Measurements from ENCODE around the gene SERINC4.
A peak's percentile ranks its signal among the peaks of the same experiment; 100 is the strongest.
"Not testable (repeated sequence)": the region's sequence is repeated elsewhere in the genome, so short reads cannot be mapped to it uniquely, and the experiment has no call there.

SERINC4 gene

GRCh38 chr15:43826029-43826507 is 26.0 kb upstream of the SERINC4 start:
- no peak overlapping the region for H2AFZ ChIP-seq (ENCODE audit: low read depth, low read length)
- peaks cover 5% of the 10 kb centered on the region for H3K79me1 ChIP-seq (replicated peaks; ENCODE audit: low read length, poor library complexity, severe bottlenecking)
- H4K8ac ChIP-seq (ENCODE audit: low read length): peak overlapping the region; percentile 4
- no peak overlapping the region for H2BK120ac ChIP-seq (ENCODE audit: low read depth, low read length)
- H3K4me1 ChIP-seq (ENCODE audit: control insufficient read depth, insufficient read depth, low read depth, low read length): peaks cover 13% of the 10 kb centered on the region
- no peak overlapping the region for H2BK12ac ChIP-seq (ENCODE audit: low read length in 2 of 2)
- no peak overlapping the region for H3K27ac ChIP-seq (ENCODE audit: low read length, poor library complexity, severe bottlenecking)
- H2BK15ac ChIP-seq (ENCODE audit: low read depth, poor library complexity, severe bottlenecking): no peak overlapping the region
- no peaks in the 10 kb centered on the region for H3K27me3 ChIP-seq (ENCODE audit: control insufficient read depth in 1 of 2, insufficient read depth in 1 of 2, low read length in 2 of 2)
- H3K4me3 ChIP-seq (ENCODE audit: insufficient read depth in 1 of 2, low read depth in 1 of 2, low read length in 2 of 2): peak overlapping the region in 1 of 2 experiments; percentile 90
- no peak overlapping the region for H3K4ac ChIP-seq (ENCODE audit: low read depth in 1 of 2, low read length in 2 of 2)
- H3K14ac ChIP-seq (ENCODE audit: low read length in 2 of 2): no peak overlapping the region
- peak overlapping the region; percentile 80 for H3K9ac ChIP-seq (ENCODE audit: low read length)
- no peak overlapping the region for H2BK5ac ChIP-seq (ENCODE audit: low read depth, low read length, poor library complexity, severe bottlenecking)
- no peaks in the 10 kb centered on the region for H3K36me3 ChIP-seq (ENCODE audit: control insufficient read depth in 1 of 2, insufficient read depth in 2 of 2, low read depth in 1 of 2, low read length in 2 of 2)
- H3K23ac ChIP-seq (ENCODE audit: low read length in 2 of 2): no peak overlapping the region
- no peak for DNase-seq
- peak overlapping the region; percentile 26 for H3K4me2 ChIP-seq (ENCODE audit: low read length, poor library complexity, severe bottlenecking)
- 97% methylated on average over 10 of the region's 11 CpGs for WGBS
- H3K9me3 ChIP-seq (ENCODE audit: control insufficient read depth, low read length): no peaks in the 10 kb centered on the region
- H2AK5ac ChIP-seq (ENCODE audit: low read length, severe bottlenecking): no peak overlapping the region
- no peak overlapping the region for H4K91ac ChIP-seq (ENCODE audit: low read length)
- H3K18ac ChIP-seq (ENCODE audit: low read depth in 1 of 2, low read length in 2 of 2): peak overlapping the region in 1 of 2 experiments; percentile 54

GRCh38 chr15:43825305-43825704 is 25.3 kb upstream of the SERINC4 start:
- H3K79me1 ChIP-seq (replicated peaks; ENCODE audit: low read length, poor library complexity, severe bottlenecking); H3K4me3 ChIP-seq (ENCODE audit: insufficient read depth in 1 of 2, low read depth in 1 of 2, low read length in 2 of 2); H2BK120ac ChIP-seq (ENCODE audit: low read depth, low read length); H3K23ac ChIP-seq (ENCODE audit: low read length in 2 of 2); DNase-seq; H2AK5ac ChIP-seq (ENCODE audit: low read length, severe bottlenecking); H3K27ac ChIP-seq (ENCODE audit: low read length, poor library complexity, severe bottlenecking); H3K9ac ChIP-seq (ENCODE audit: low read length); H3K18ac ChIP-seq (ENCODE audit: low read depth in 1 of 2, low read length in 2 of 2); H2BK15ac ChIP-seq (ENCODE audit: low read depth, poor library complexity, severe bottlenecking); H2BK5ac ChIP-seq (ENCODE audit: low read depth, low read length, poor library complexity, severe bottlenecking); H3K9me3 ChIP-seq (ENCODE audit: control insufficient read depth, low read length); H4K91ac ChIP-seq (ENCODE audit: low read length); H3K14ac ChIP-seq (ENCODE audit: low read length in 2 of 2); H3K4me2 ChIP-seq (ENCODE audit: low read length, poor library complexity, severe bottlenecking); H3K36me3 ChIP-seq (ENCODE audit: control insufficient read depth in 1 of 2, insufficient read depth in 2 of 2, low read depth in 1 of 2, low read length in 2 of 2); H2AFZ ChIP-seq (ENCODE audit: low read depth, low read length); H3K27me3 ChIP-seq (ENCODE audit: control insufficient read depth in 1 of 2, insufficient read depth in 1 of 2, low read length in 2 of 2); H3K4ac ChIP-seq (ENCODE audit: low read depth in 1 of 2, low read length in 2 of 2); H2BK12ac ChIP-seq (ENCODE audit: low read length in 2 of 2); H4K8ac ChIP-seq (ENCODE audit: low read length): not testable (repeated sequence)
- WGBS: 94% methylated on average over 11 of the region's 11 CpGs
- H3K4me1 ChIP-seq (ENCODE audit: control insufficient read depth, insufficient read depth, low read depth, low read length): peaks cover 11% of the 10 kb centered on the region

GRCh38 chr15:43824302-43825246 is 24.6 kb upstream of the SERINC4 start, which contains the start of gene MFAP1:
MFAP1 (minus strand) TSS chr15:43824690; CDS start chr15:43824569, 121 bp downstream.
- Histone ChIP-seq H3K14ac (ENCODE audit: low read length in 2 of 2) (no peak within 1 kb of the TSS), H2BK5ac (ENCODE audit: low read depth, low read length, poor library complexity, severe bottlenecking) (no peak within 1 kb of the TSS), H3K18ac (ENCODE audit: low read depth in 1 of 2, low read length in 2 of 2) (peak within 1 kb of the TSS; percentile 12 to 26), H3K9me3 (ENCODE audit: control insufficient read depth, low read length) (no peaks in the 10 kb centered on the region), H3K4me3 (ENCODE audit: insufficient read depth in 1 of 2, low read depth in 1 of 2, low read length in 2 of 2) (peak within 1 kb of the TSS; percentile 61 to 88), H3K4ac (ENCODE audit: low read depth in 1 of 2, low read length in 2 of 2) (peak within 1 kb of the TSS in 1 of 2 experiments; percentile 21), H4K91ac (ENCODE audit: low read length) (peak within 1 kb of the TSS; percentile 9), H3K9ac (ENCODE audit: low read length) (peak within 1 kb of the TSS; percentile 96), H3K79me1 (replicated peaks; ENCODE audit: low read length, poor library complexity, severe bottlenecking) (peaks cover 3% of the 10 kb centered on the region), H3K36me3 (ENCODE audit: control insufficient read depth in 1 of 2, insufficient read depth in 2 of 2, low read depth in 1 of 2, low read length in 2 of 2) (peaks cover 0 to 4% of the 10 kb centered on the region in 2 experiments), H2AFZ (ENCODE audit: low read depth, low read length) (no peak within 1 kb of the TSS), H3K4me2 (ENCODE audit: low read length, poor library complexity, severe bottlenecking) (peak within 1 kb of the TSS; percentile 57), H3K27me3 (ENCODE audit: control insufficient read depth in 1 of 2, insufficient read depth in 1 of 2, low read length in 2 of 2) (no peaks in the 10 kb centered on the region), H2BK120ac (ENCODE audit: low read depth, low read length) (no peak within 1 kb of the TSS), H3K23ac (ENCODE audit: low read length in 2 of 2) (no peak within 1 kb of the TSS), H3K4me1 (ENCODE audit: control insufficient read depth, insufficient read depth, low read depth, low read length) (peaks cover 11% of the 10 kb centered on the region), H2BK15ac (ENCODE audit: low read depth, poor library complexity, severe bottlenecking) (no peak within 1 kb of the TSS), H2AK5ac (ENCODE audit: low read length, severe bottlenecking) (no peak within 1 kb of the TSS), H3K27ac (ENCODE audit: low read length, poor library complexity, severe bottlenecking) (peak within 1 kb of the TSS; percentile 74), H4K8ac (ENCODE audit: low read length) (peak within 1 kb of the TSS; percentile 47), H2BK12ac (ENCODE audit: low read length in 2 of 2) (no peak within 1 kb of the TSS)
- peak; percentile 98 for DNase-seq
- WGBS: 7% methylated on average over 43 of the region's 46 CpGs

- Histone ChIP-seq H2BK120ac (ENCODE audit: low read depth, low read length) (no peak overlapping the region), H2AFZ (ENCODE audit: low read depth, low read length) (no peak overlapping the region), H3K79me1 (replicated peaks; ENCODE audit: low read length, poor library complexity, severe bottlenecking) (peaks cover 14% of the 10 kb centered on the region), H4K91ac (ENCODE audit: low read length) (no peak overlapping the region), H3K9me3 (ENCODE audit: control insufficient read depth, low read length) (no peaks in the 10 kb centered on the region), H3K4me1 (ENCODE audit: control insufficient read depth, insufficient read depth, low read depth, low read length) (peaks cover 9% of the 10 kb centered on the region), H3K4me2 (ENCODE audit: low read length, poor library complexity, severe bottlenecking) (no peak overlapping the region), H3K18ac (ENCODE audit: low read depth in 1 of 2, low read length in 2 of 2) (no peak overlapping the region), H2BK5ac (ENCODE audit: low read depth, low read length, poor library complexity, severe bottlenecking) (no peak overlapping the region), H3K23ac (ENCODE audit: low read length in 2 of 2) (no peak overlapping the region), H3K36me3 (ENCODE audit: control insufficient read depth in 1 of 2, insufficient read depth in 2 of 2, low read depth in 1 of 2, low read length in 2 of 2) (peaks cover 4 to 13% of the 10 kb centered on the region in 2 experiments), H3K14ac (ENCODE audit: low read length in 2 of 2) (no peak overlapping the region), H3K4me3 (ENCODE audit: insufficient read depth in 1 of 2, low read depth in 1 of 2, low read length in 2 of 2) (peak overlapping the region in 1 of 2 experiments; percentile 9), H3K27ac (ENCODE audit: low read length, poor library complexity, severe bottlenecking) (no peak overlapping the region), H3K4ac (ENCODE audit: low read depth in 1 of 2, low read length in 2 of 2) (no peak overlapping the region), H2BK12ac (ENCODE audit: low read length in 2 of 2) (no peak overlapping the region), H4K8ac (ENCODE audit: low read length) (no peak overlapping the region), H2BK15ac (ENCODE audit: low read depth, poor library complexity, severe bottlenecking) (no peak overlapping the region), H3K27me3 (ENCODE audit: control insufficient read depth in 1 of 2, insufficient read depth in 1 of 2, low read length in 2 of 2) (no peaks in the 10 kb centered on the region), H2AK5ac (ENCODE audit: low read length, severe bottlenecking) (no peak overlapping the region), H3K9ac (ENCODE audit: low read length) (peak overlapping the region; percentile 20)
- WGBS: no CpG with 5 or more reads among the region's 3 CpGs
- DNase-seq: no peak
Measured at GRCh38 chr15:43821505-43821904, 21.5 kb upstream of the SERINC4 start.
